SK-N-SH (cell line): Measurements from ENCODE around the gene MBD3L4. TPM values are rescaled to one million over a fixed set of nuclear protein-coding genes. Genes with fewer than 3 reads are reported as not detected.

ENCODE experiments used
- CTCF ChIA-PET: fragments of 300-600, 350-600 bp; formaldehyde crosslinking; extraction: SDS; loops from one replicate; lab custom pipeline; 2021; lab: Yijun Ruan, JAX
- POLR2A ChIA-PET: fragments of 350-600 bp; sonication (Branson Sonifier 250); formaldehyde crosslinking; extraction: SDS; loops from one replicate; lab custom pipeline; 2020; ENCODE audit warnings: antibody characterized with exemption, inconsistent platforms; lab: Yijun Ruan, JAX
- DNase-seq: peaks from one replicate; pipeline ENCODE4 v3.0.0; 2012
- H2AFZ ChIP-seq: fragments of 200-600 bp; sonication (generic); 2 replicates; pipeline ENCODE4 v1.8.1; 2016; ENCODE audit warnings: antibody characterized with exemption, mild to moderate bottlenecking, low read depth
- H3F3A ChIP-seq: fragments of 200-600 bp; sonication (generic); replicated peaks from 2 replicates; pipeline ENCODE3; 2016; ENCODE audit warnings: antibody characterized with exemption, mild to moderate bottlenecking; ENCODE audit not compliant: insufficient read depth
- H3K27ac ChIP-seq, 2 experiments: fragments of 200-500 bp in 1 of 2; fragments of 200-600 bp in 1 of 2; sonication (Bioruptor generic) in 1 of 2; sonication (generic), shearing (Covaris generic) in 1 of 2; 2 replicates each; pipeline versions ENCODE4 v1.5.1 to v1.6.1; 2014 to 2016; ENCODE audit warnings: low read depth in 2 of 2, inconsistent platforms in 1 of 2, low read length in 1 of 2, mild to moderate bottlenecking in 1 of 2, mixed read lengths in 1 of 2
- H3K27me3 ChIP-seq: fragments of 200-600 bp; sonication (generic), shearing (Covaris generic); 2 replicates; pipeline ENCODE4 v1.6.1; 2016; ENCODE audit warnings: mixed run types; ENCODE audit not compliant: insufficient read depth
- H3K36me3 ChIP-seq, 2 experiments: fragments of 200-500 bp in 1 of 2; fragments of 200-600 bp in 1 of 2; sonication (Bioruptor generic) in 1 of 2; sonication (generic) in 1 of 2; replicated peaks in 1 of 2; 2 replicates each; pipeline versions ENCODE3 to v1.5.1; 2014 to 2016; ENCODE audit warnings: low read length in 1 of 2, mild to moderate bottlenecking in 1 of 2; ENCODE audit not compliant: insufficient read depth in 2 of 2, control insufficient read depth in 1 of 2
- H3K4me1 ChIP-seq, 2 experiments: fragments of 200-500 bp in 1 of 2; fragments of 200-600 bp in 1 of 2; sonication (Bioruptor generic) in 1 of 2; sonication (generic), shearing (Covaris generic) in 1 of 2; 2 replicates each; pipeline versions ENCODE4 v1.5.1 to v1.6.1; 2014 to 2016; ENCODE audit warnings: low read depth in 1 of 2, low read length in 1 of 2, mixed run types in 1 of 2; ENCODE audit not compliant: insufficient read depth in 2 of 2, control insufficient read depth in 1 of 2
- H3K4me2 ChIP-seq: fragments of 200-600 bp; sonication (generic), shearing (Covaris generic); 2 replicates; pipeline ENCODE4 v1.6.1; 2017; ENCODE audit warnings: mixed run types
- H3K4me3 ChIP-seq, 2 experiments: fragments of 200-500 bp in 1 of 2; fragments of 200-600 bp in 1 of 2; sonication (Bioruptor generic) in 1 of 2; sonication (generic), shearing (Covaris generic) in 1 of 2; 2 replicates each; pipeline versions ENCODE4 v1.5.1 to v1.8.1; 2014 to 2016; ENCODE audit warnings: low read depth in 2 of 2, inconsistent platforms in 1 of 2, low read length in 1 of 2, mild to moderate bottlenecking in 1 of 2, mixed read lengths in 1 of 2, moderate library complexity in 1 of 2
- H3K79me2 ChIP-seq: fragments of 200-600 bp; sonication (generic); 2 replicates; pipeline ENCODE4 v1.8.1; 2017; ENCODE audit warnings: mild to moderate bottlenecking; ENCODE audit not compliant: insufficient read depth
- H3K9ac ChIP-seq: fragments of 200-600 bp; sonication (generic); 2 replicates; pipeline ENCODE4 v1.6.1; 2017; ENCODE audit warnings: mixed run types
- H3K9me2 ChIP-seq: fragments of 200-600 bp; sonication (generic); 2 replicates; pipeline ENCODE4 v1.6.1; 2017; ENCODE audit warnings: mixed run types
- H3K9me3 ChIP-seq: fragments of 200-600 bp; sonication (generic); 2 replicates; pipeline ENCODE4 v1.6.1; 2017; ENCODE audit warnings: mixed run types, mild to moderate bottlenecking, moderate library complexity
- H4K20me1 ChIP-seq: fragments of 200-600 bp; sonication (generic); 2 replicates; pipeline ENCODE4 v1.6.1; 2017; ENCODE audit warnings: mild to moderate bottlenecking, mixed run types; ENCODE audit not compliant: insufficient read depth
- FOXJ3 ChIP-seq: sonication (generic); formaldehyde crosslinking; IDR thresholded peaks from 2 replicates; pipeline ENCODE4 v1.5.1; 2020; ENCODE audit warnings: mild to moderate bottlenecking, missing genetic modification reagents
- JUND ChIP-seq: IDR thresholded peaks from 2 replicates; pipeline ENCODE4 v1.4.0; 2012
- MXI1 ChIP-seq: IDR thresholded peaks from 2 replicates; pipeline ENCODE4 v1.6.1; 2012; ENCODE audit warnings: mild to moderate bottlenecking, low read depth, low read length, improper control_type of control experiment
- NFIC ChIP-seq: IDR thresholded peaks from 2 replicates; pipeline ENCODE4 v1.4.0; 2012; ENCODE audit warnings: borderline replicate concordance
- NRF1 ChIP-seq: IDR thresholded peaks from 2 replicates; pipeline ENCODE4 v1.6.1; 2012; ENCODE audit warnings: low read depth, mild to moderate bottlenecking, low read length
- PBX3 ChIP-seq: IDR thresholded peaks from 2 replicates; pipeline ENCODE4; 2012
- TEAD4 ChIP-seq: IDR thresholded peaks from 2 replicates; pipeline ENCODE4 v1.4.0; 2012; ENCODE audit warnings: mild to moderate bottlenecking, borderline replicate concordance; ENCODE audit not compliant: insufficient read depth
- YY1 ChIP-seq: IDR thresholded peaks from 2 replicates; pipeline ENCODE4 v1.4.0; 2012; ENCODE audit warnings: low read depth, mild to moderate bottlenecking
- WGBS: methylation state at CpG from one replicate; pipeline ENCODE4 v1.1.6; 2017; ENCODE audit warnings: low lambda C conversion rate; 5-methylcytosine and 5-hydroxymethylcytosine counted together
- polyA plus RNA-seq, 3 experiments: library from polyadenylated mRNA; depleted of rRNA; stranded (reverse); fragments of >200 nt; gene quantifications; 2 replicates each; pipeline ENCODE4 v1.2.3, GENCODE V29; 2012
- TF ChIP-seq, protein P1 (sequence below): fragments of 200-600 bp; sonication (generic); IDR thresholded peaks from 2 replicates; pipeline ENCODE4 v1.6.1; 2017; ENCODE audit warnings: antibody characterized with exemption, mild to moderate bottlenecking, moderate library complexity

The MBD3L4 gene
- polyA plus RNA-seq, 1 of the 3 experiments (the other 2 are of a cell fraction), result not detected

- DNase-seq, result no peak
Measured at GRCh38 chr19:7018828-7019227, 21.2 kb downstream of the MBD3L4 start.

GRCh38 chr19:7013678-7014077 lies 26.3 kb downstream of the MBD3L4 start:
- Histone ChIP-seq H3F3A (no peaks in the 10 kb centered on the region), H3K9me2 (no peaks in the 10 kb centered on the region), H3K9ac (no peak overlapping the region), H2AFZ (no peak overlapping the region), H3K4me2 (no peak overlapping the region), H3K27me3 (peaks cover 25% of the 10 kb centered on the region; the same call in 1 of the 2 replicates), H3K4me3 (no peak overlapping the region), H4K20me1 (no peaks in the 10 kb centered on the region), H3K9me3 (no peaks in the 10 kb centered on the region), H3K79me2 (no peaks in the 10 kb centered on the region), H3K27ac (no peak overlapping the region), H3K36me3 (no peaks in the 10 kb centered on the region), H3K4me1 (no peaks in the 10 kb centered on the region)
- TF ChIP-seq, protein P1, sequence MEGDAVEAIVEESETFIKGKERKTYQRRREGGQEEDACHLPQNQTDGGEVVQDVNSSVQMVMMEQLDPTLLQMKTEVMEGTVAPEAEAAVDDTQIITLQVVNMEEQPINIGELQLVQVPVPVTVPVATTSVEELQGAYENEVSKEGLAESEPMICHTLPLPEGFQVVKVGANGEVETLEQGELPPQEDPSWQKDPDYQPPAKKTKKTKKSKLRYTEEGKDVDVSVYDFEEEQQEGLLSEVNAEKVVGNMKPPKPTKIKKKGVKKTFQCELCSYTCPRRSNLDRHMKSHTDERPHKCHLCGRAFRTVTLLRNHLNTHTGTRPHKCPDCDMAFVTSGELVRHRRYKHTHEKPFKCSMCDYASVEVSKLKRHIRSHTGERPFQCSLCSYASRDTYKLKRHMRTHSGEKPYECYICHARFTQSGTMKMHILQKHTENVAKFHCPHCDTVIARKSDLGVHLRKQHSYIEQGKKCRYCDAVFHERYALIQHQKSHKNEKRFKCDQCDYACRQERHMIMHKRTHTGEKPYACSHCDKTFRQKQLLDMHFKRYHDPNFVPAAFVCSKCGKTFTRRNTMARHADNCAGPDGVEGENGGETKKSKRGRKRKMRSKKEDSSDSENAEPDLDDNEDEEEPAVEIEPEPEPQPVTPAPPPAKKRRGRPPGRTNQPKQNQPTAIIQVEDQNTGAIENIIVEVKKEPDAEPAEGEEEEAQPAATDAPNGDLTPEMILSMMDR, result no peak
- TF ChIP-seq PBX3 (peak; percentile 64), JUND (0 out of 2 replicates have a peak, but pooled peaks have one; percentile 12), NFIC (0 out of 2 replicates have a peak, but pooled peaks have one; percentile 30)
- no peak for DNase-seq
- ChIA-PET CTCF (no interaction called here), POLR2A (no interaction called here)
- 6% methylated on average over 4 of the region's 4 CpGs for WGBS

More at GRCh38 chr19:7018828-7019227, 21.2 kb downstream of the MBD3L4 start:
- ChIA-PET CTCF (no interaction called here), POLR2A (no interaction called here)
- Histone ChIP-seq H3F3A (no peaks in the 10 kb centered on the region), H3K9me3 (no peaks in the 10 kb centered on the region), H3K79me2 (no peaks in the 10 kb centered on the region), H3K9ac (no peak overlapping the region), H3K9me2 (no peaks in the 10 kb centered on the region), H3K36me3 (no peaks in the 10 kb centered on the region)
- 8% methylated on average over 6 of the region's 6 CpGs for WGBS
- TF ChIP-seq TEAD4 (no peak), NRF1 (no peak), MXI1 (no peak), YY1 (no peak), FOXJ3 (CRISPR knock-in tag) (no peak)
- TF ChIP-seq, all 33 proteins: peak for 0
- Histone ChIP-seq H3K27ac (no peak overlapping the region), H3K4me1 (no peaks in the 10 kb centered on the region), H3K4me3 (no peak overlapping the region), H2AFZ (no peak overlapping the region), H4K20me1 (no peaks in the 10 kb centered on the region), H3K27me3 (peaks cover 12% of the 10 kb centered on the region; the same call in 1 of the 2 replicates), H3K4me2 (no peak overlapping the region)
